ENCODE results near the gene MAGEA11. TPM values are rescaled to one million over a fixed set of nuclear protein-coding genes. Genes with fewer than 3 reads are reported as not detected.

MAGEA11 gene
- total RNA-seq, result not detected in 2 replicates

GRCh38 chrX:149711545-149712236 lies at the start of gene MAGEA11:
TSS of gene MAGEA11 (plus strand) at chrX:149712060. CDS start at chrX:149713160, 1,100 bp downstream.

Other genes starting within 250 kb of the MAGEA11 start
- 19.3 and 23.1 TPM in 2 replicates for gene IDS, start 206.8 kb upstream of the MAGEA11 start, total RNA-seq
- gene EOLA1, start 171.0 kb upstream of the MAGEA11 start, total RNA-seq, result 13.3 and 16.3 TPM in 2 replicates
- not detected in 2 replicates for gene HSFX3, start 162.1 kb upstream of the MAGEA11 start, total RNA-seq
- gene MAGEA9B, start 124.6 kb upstream of the MAGEA11 start, total RNA-seq, result not detected in 2 replicates
- 0.32 TPM in 1 of 2 replicates, not detected in the other for gene HSFX2, start 116.7 kb upstream of the MAGEA11 start, total RNA-seq
- gene TMEM185A, start 80.3 kb upstream of the MAGEA11 start, total RNA-seq, result 11.1 and 14.6 TPM in 2 replicates
- gene HSFX1, start 62.0 kb downstream of the MAGEA11 start, total RNA-seq, result under 0.01 and 0.46 TPM in 2 replicates
- gene MAGEA9, start 69.9 kb downstream of the MAGEA11 start, total RNA-seq, result not detected in 2 replicates
- not detected in 2 replicates for gene MAGEA8, start 169.1 kb downstream of the MAGEA11 start, total RNA-seq
- not detected in 2 replicates for gene HSFX4, start 217.5 kb downstream of the MAGEA11 start, total RNA-seq
- 12.8 and 24.0 TPM in 2 replicates for gene EOLA2, start 226.4 kb downstream of the MAGEA11 start, total RNA-seq

Measured in epithelial cell of umbilical artery (primary cell).